Measurements from ENCODE around the gene MEGF9.
"Not testable (repeated sequence)": the region's sequence is repeated elsewhere in the genome, so short reads cannot be mapped to it uniquely, and the experiment has no call there.

- not testable (repeated sequence) for TF ChIP-seq ZNF546 (CRISPR knock-in tag; conservative IDR thresholded peaks at IDR 0.05); PHF8 (CRISPR knock-in tag; IDR thresholded peaks at IDR 0.05); NFIC (IDR thresholded peaks at IDR 0.05; ENCODE audit: low read length); REPIN1 (CRISPR knock-in tag; IDR thresholded peaks at IDR 0.05; ENCODE audit: borderline replicate concordance, low read depth); HDAC1 (CRISPR knock-in tag; IDR thresholded peaks at IDR 0.05); EZH2 (conservative IDR thresholded peaks at IDR 0.05; ENCODE audit: low read depth, low read length); ZNF7 (CRISPR knock-in tag; IDR thresholded peaks at IDR 0.05)
Measured at GRCh38 chr9:120640874-120641273, 73.4 kb downstream of the MEGF9 start.
